IMR-90 (cell line): ENCODE measurements around the gene RAD51B. TPM values are rescaled to one million over a fixed set of nuclear protein-coding genes. Genes with fewer than 3 reads are reported as not detected.

Experiments
- ATAC-seq: fragments of 200-7000 bp; cut with Tn5 transposase; 2 replicates; pipeline ENCODE4 v1.9.1; 2020; ENCODE audit warnings: low read depth, mild to moderate bottlenecking, moderate library complexity
- BruUV-seq: library from RNA; stranded (reverse); fragments of 400-500 nt; replicated peaks from 2 replicates; lab custom pipeline; 2021; lab: Mats Ljungman, UMichigan
- CTCF ChIA-PET: fragments of 300-600 bp; formaldehyde crosslinking; extraction: SDS; loops from one replicate; lab custom pipeline; 2021; ENCODE audit warnings: antibody characterized with exemption; lab: Yijun Ruan, JAX
- POLR2A ChIA-PET: fragments of 300-600 bp; sonication (Branson Sonifier 250); formaldehyde crosslinking; loops from one replicate; lab custom pipeline; 2022; ENCODE audit warnings: antibody characterized with exemption; ENCODE audit not compliant: unreplicated experiment; lab: Charles Lee
- DNase-seq: peaks from one replicate; pipeline ENCODE4 v3.0.0; 2013
- H2AFZ ChIP-seq: replicated peaks from 2 replicates; pipeline ENCODE3; 2013; ENCODE audit warnings: low read length, mild to moderate bottlenecking; ENCODE audit not compliant: poor library complexity
- H2AK5ac ChIP-seq: 2 replicates; pipeline ENCODE4 v1.6.1; 2013; ENCODE audit warnings: low read depth, low read length, inconsistent platforms
- H2AK9ac ChIP-seq: replicated peaks from 2 replicates; pipeline ENCODE3; 2013; ENCODE audit warnings: mild to moderate bottlenecking, low read depth, low read length, moderate library complexity; ENCODE audit not compliant: poor library complexity
- H2BK120ac ChIP-seq: 2 replicates; pipeline ENCODE4 v1.6.1; 2013; ENCODE audit warnings: low read depth, low read length, inconsistent platforms
- H2BK15ac ChIP-seq: 3 replicates; pipeline ENCODE4 v1.6.1; 2013; ENCODE audit warnings: low read depth, low read length, inconsistent platforms
- H2BK20ac ChIP-seq: 2 replicates; pipeline ENCODE4 v1.6.1; 2013; ENCODE audit warnings: low read depth, mild to moderate bottlenecking, inconsistent platforms, low read length, moderate library complexity
- H2BK5ac ChIP-seq: 2 replicates; pipeline ENCODE4 v1.6.1; 2013; ENCODE audit warnings: mild to moderate bottlenecking, low read depth, low read length, inconsistent platforms; ENCODE audit not compliant: poor library complexity, severe bottlenecking
- H3K14ac ChIP-seq: replicated peaks from 2 replicates; pipeline ENCODE4 v1.6.1; 2013; ENCODE audit warnings: low read depth, low read length, inconsistent platforms
- H3K18ac ChIP-seq: 2 replicates; pipeline ENCODE4 v1.6.1; 2013; ENCODE audit warnings: low read depth, low read length, control low read depth
- H3K23ac ChIP-seq: 2 replicates; pipeline ENCODE4 v1.6.1; 2013; ENCODE audit warnings: low read depth, low read length, inconsistent platforms
- H3K27ac ChIP-seq: 2 replicates; pipeline ENCODE4 v1.5.1; 2013; ENCODE audit warnings: mild to moderate bottlenecking, control low read depth, low read length; ENCODE audit not compliant: insufficient read depth
- H3K27me3 ChIP-seq: 2 replicates; pipeline ENCODE4 v1.6.1; 2013; ENCODE audit warnings: low read length; ENCODE audit not compliant: control insufficient read depth, insufficient read depth
- H3K36me3 ChIP-seq: 2 replicates; pipeline ENCODE4 v1.6.1; 2013; ENCODE audit warnings: low read length, mixed read lengths; ENCODE audit not compliant: control insufficient read depth, insufficient read depth
- H3K4ac ChIP-seq: 2 replicates; pipeline ENCODE4 v1.6.1; 2013; ENCODE audit warnings: low read depth, low read length, inconsistent platforms
- H3K4me1 ChIP-seq: 2 replicates; pipeline ENCODE4 v1.6.1; 2013; ENCODE audit warnings: low read length, mixed read lengths; ENCODE audit not compliant: control insufficient read depth, insufficient read depth
- H3K4me2 ChIP-seq: 2 replicates; pipeline ENCODE4 v1.6.1; 2013; ENCODE audit warnings: low read depth, mild to moderate bottlenecking, control low read depth, low read length, moderate library complexity
- H3K4me3 ChIP-seq: 2 replicates; pipeline ENCODE4 v1.5.1; 2013; ENCODE audit warnings: low read depth, mild to moderate bottlenecking, control low read depth, low read length, moderate library complexity; ENCODE audit not compliant: insufficient read depth
- H3K56ac ChIP-seq: 2 replicates; pipeline ENCODE4 v1.6.1; 2013; ENCODE audit warnings: low read length, inconsistent platforms; ENCODE audit not compliant: insufficient read depth; ENCODE audit errors: extremely low read depth
- H3K79me1 ChIP-seq, 2 experiments: 2 replicates each; pipeline ENCODE4 v1.6.1; 2013; ENCODE audit warnings: low read length in 2 of 2, inconsistent platforms in 1 of 2, low read depth in 1 of 2
- H3K9ac ChIP-seq: 2 replicates; pipeline ENCODE4 v1.6.1; 2013; ENCODE audit warnings: low read depth, low read length, control low read depth
- H3K9me1 ChIP-seq: 2 replicates; pipeline ENCODE4 v1.6.1; 2013; ENCODE audit warnings: low read length, inconsistent platforms; ENCODE audit not compliant: insufficient read depth
- H3K9me3 ChIP-seq: 2 replicates; pipeline ENCODE4 v1.6.1; 2013; ENCODE audit warnings: low read length; ENCODE audit not compliant: control insufficient read depth, insufficient read depth
- H4K20me1 ChIP-seq: 2 replicates; pipeline ENCODE4 v1.6.1; 2013; ENCODE audit warnings: low read length, inconsistent platforms; ENCODE audit not compliant: insufficient read depth
- H4K5ac ChIP-seq: 2 replicates; pipeline ENCODE4 v1.6.1; 2013; ENCODE audit warnings: mild to moderate bottlenecking, low read depth, low read length, control low read depth
- H4K8ac ChIP-seq, 2 experiments: 2 replicates each; pipeline ENCODE4 v1.6.1; 2013; ENCODE audit warnings: low read depth in 2 of 2, low read length in 2 of 2, control low read depth in 1 of 2, inconsistent platforms in 1 of 2
- H4K91ac ChIP-seq: 2 replicates; pipeline ENCODE4 v1.6.1; 2013; ENCODE audit warnings: low read depth, low read length, inconsistent platforms; ENCODE audit not compliant: insufficient read depth
- BHLHE40 ChIP-seq: fragments of 150-350 bp; IDR thresholded peaks from 2 replicates; pipeline ENCODE4 v1.6.1; 2016; ENCODE audit warnings: mild to moderate bottlenecking, low read depth, low read length
- CEBPB ChIP-seq: IDR thresholded peaks from 2 replicates; pipeline ENCODE4 v1.6.1; 2012; ENCODE audit warnings: low read depth, low read length, improper control_type of control experiment
- CHD1 ChIP-seq: IDR thresholded peaks from 2 replicates; pipeline ENCODE4 v1.6.1; 2012; ENCODE audit warnings: low read depth, low read length, improper control_type of control experiment
- CTCF ChIP-seq: conservative IDR thresholded peaks from 2 replicates; pipeline ENCODE4 v1.5.1; 2012; ENCODE audit warnings: mild to moderate bottlenecking, low read depth, low read length, improper control_type of control experiment
- ELK1 ChIP-seq: fragments of 150-350 bp; IDR thresholded peaks from 2 replicates; pipeline ENCODE4 v1.6.1; 2016; ENCODE audit warnings: low read depth, mild to moderate bottlenecking, low read length, moderate library complexity, borderline replicate concordance
- FOS ChIP-seq: fragments of 150-350 bp; IDR thresholded peaks from 2 replicates; pipeline ENCODE4 v1.6.1; 2016; ENCODE audit warnings: low read depth, low read length
- MAFK ChIP-seq: IDR thresholded peaks from 2 replicates; pipeline ENCODE4 v1.6.1; 2012; ENCODE audit warnings: low read depth, low read length, improper control_type of control experiment
- MAZ ChIP-seq: IDR thresholded peaks from 2 replicates; pipeline ENCODE4 v1.6.1; 2012; ENCODE audit warnings: low read depth, mild to moderate bottlenecking, low read length, improper control_type of control experiment, moderate library complexity, borderline replicate concordance
- MXI1 ChIP-seq: IDR thresholded peaks from 2 replicates; pipeline ENCODE4 v1.6.1; 2012; ENCODE audit warnings: low read depth, mild to moderate bottlenecking, low read length, moderate library complexity, borderline replicate concordance
- NFE2L2 ChIP-seq: fragments of 150-350 bp; IDR thresholded peaks from 2 replicates; pipeline ENCODE4 v1.6.1; 2016; ENCODE audit warnings: low read depth, mild to moderate bottlenecking, low read length
- POLR2A ChIP-seq: IDR thresholded peaks from 2 replicates; pipeline ENCODE4 v1.6.1; 2012; ENCODE audit warnings: mild to moderate bottlenecking, low read depth, low read length
- RAD21 ChIP-seq: IDR thresholded peaks from 2 replicates; pipeline ENCODE4 v1.6.1; 2012; ENCODE audit warnings: low read length, improper control_type of control experiment
- RCOR1 ChIP-seq: IDR thresholded peaks from 2 replicates; pipeline ENCODE4 v1.6.1; 2012; ENCODE audit warnings: mild to moderate bottlenecking, low read length, improper control_type of control experiment; ENCODE audit not compliant: insufficient replicate concordance
- RFX5 ChIP-seq: IDR thresholded peaks from 2 replicates; pipeline ENCODE4 v1.8.0; 2012; ENCODE audit warnings: low read depth, mild to moderate bottlenecking, low read length, moderate library complexity
- SMC3 ChIP-seq: fragments of 150-350 bp; IDR thresholded peaks from 2 replicates; pipeline ENCODE4 v1.6.1; 2016; ENCODE audit warnings: low read depth, mild to moderate bottlenecking, antibody characterized with exemption, low read length, moderate library complexity
- USF2 ChIP-seq: fragments of 150-350 bp; IDR thresholded peaks from 2 replicates; pipeline ENCODE4 v1.6.1; 2017; ENCODE audit warnings: mild to moderate bottlenecking, antibody characterized with exemption, low read length, low read depth
- WGBS, 2 experiments: methylation state at CpG; one replicate each; pipeline versions ENCODE4 v1.1.5 to v1.1.7; 2013; ENCODE audit warnings: missing lambda C conversion rate in 2 of 2; ENCODE audit not compliant: insufficient read length in 1 of 2; ENCODE audit errors: extremely low coverage in 2 of 2; 5-methylcytosine and 5-hydroxymethylcytosine counted together
- dilution Hi-C: fragments of 300-500 bp; cut with HindIII; formaldehyde crosslinking; loops from one replicate; pipeline ENCODE4 v1.14.3; 2018; ENCODE audit warnings: low sequenced_read_pairs; ENCODE audit not compliant: unreplicated experiment
- in situ Hi-C: fragments of 300-500 bp; cut with MboI; formaldehyde crosslinking; loops from 3 replicates; pipeline ENCODE4 v1.14.3; 2019; ENCODE audit warnings: low sequenced_read_pairs, inconsistent platforms, mixed read lengths
- intact Hi-C: fragments of 100-400 bp; cut with micrococcal nuclease; formaldehyde crosslinking; loops from 2 replicates; pipeline ENCODE4 v1.10.0; 2022
- polyA plus RNA-seq, 3 experiments: library from polyadenylated mRNA; depleted of rRNA; stranded (reverse); fragments of >200 nt; gene quantifications; 2 replicates each; pipeline ENCODE4 v1.2.3, GENCODE V29; 2012; ENCODE audit warnings: low replicate concordance in 1 of 3
- total RNA-seq: library from RNA; depleted of rRNA; stranded (reverse); fragments of >200 nt; gene quantifications from 2 replicates; pipeline ENCODE4 v1.2.3, GENCODE V29; 2012

RAD51B gene
- total and polyA plus RNA-seq, 2 of the 4 experiments (the other 2 are of a cell fraction): 5.1 to 18.8 TPM

- ATAC-seq (no peak), DNase-seq (no peak)
- Histone ChIP-seq H3K4me2 (no peak overlapping the region), H3K23ac (no peak overlapping the region), H2BK15ac (no peak overlapping the region), H3K18ac (no peak overlapping the region), H2BK5ac (no peak overlapping the region), H3K9me3 (no peaks in the 10 kb centered on the region), H2BK20ac (no peak overlapping the region), H3K9ac (no peak overlapping the region), H3K56ac (no peak overlapping the region), H3K27ac (no peak overlapping the region), H3K79me1 (no peaks in the 10 kb centered on the region), H4K91ac (no peak overlapping the region), H2AFZ (no peak overlapping the region), H3K14ac (no peak overlapping the region), H4K8ac (no peak overlapping the region), H3K27me3 (no peaks in the 10 kb centered on the region), H3K4ac (no peak overlapping the region), H4K20me1 (no peaks in the 10 kb centered on the region), H3K36me3 (no peaks in the 10 kb centered on the region), H2AK9ac (no peak overlapping the region), H3K9me1 (no peaks in the 10 kb centered on the region), H3K4me1 (no peaks in the 10 kb centered on the region), H2AK5ac (no peak overlapping the region), H3K4me3 (no peak overlapping the region), H4K5ac (no peak overlapping the region), H2BK120ac (no peak overlapping the region)
- ChIA-PET POLR2A (no interaction called here), CTCF (no interaction called here)
- 100% methylated on average over 2 of the region's 11 CpGs; no CpG with 5 or more reads in 1 of the 2 experiments for WGBS, 2 experiments
- in situ Hi-C loops: no loop called here
- intact Hi-C loops: no loop called here
- no peak for TF ChIP-seq USF2
- TF ChIP-seq CTCF: no peak
- no peak for TF ChIP-seq RFX5
- TF ChIP-seq CHD1: no peak
- TF ChIP-seq POLR2A: no peak
- no peak for TF ChIP-seq MAFK
- TF ChIP-seq RCOR1: no peak
- no peak for TF ChIP-seq RAD21
- no peak for TF ChIP-seq CEBPB
- no peak for TF ChIP-seq MXI1
- TF ChIP-seq BHLHE40: no peak
- no peak for TF ChIP-seq MAZ
- TF ChIP-seq NFE2L2: no peak
- no peak for TF ChIP-seq FOS
- TF ChIP-seq SMC3: no peak
- TF ChIP-seq ELK1: no peak
- BruUV-seq: no TSS peak
- dilution Hi-C loops: no loop called here
Observed at GRCh38 chr14:68285421-68286179, 466.0 kb downstream of the RAD51B start.
